Psoas muscle (tissue), 8 donors: ENCODE results near the gene ZNF804B. TPM values are rescaled to one million over a fixed set of nuclear protein-coding genes. Genes with fewer than 3 reads are reported as not detected.
A peak's percentile ranks its signal among the peaks of the same experiment; 100 is the strongest.
"Not testable (repeated sequence)": the region's sequence is repeated elsewhere in the genome, so short reads cannot be mapped to it uniquely, and the experiment has no call there.

ENCODE experiments used
- ATAC-seq, 4 donors: fragments of 200-7000 bp; cut with Tn5 transposase; one replicate each; pipeline ENCODE4 v1.9.1; 2020; ENCODE audit warnings: moderate library complexity in 3 of 4, mild to moderate bottlenecking in 2 of 4
- DNase-seq, 2 donors: peaks; one replicate each; pipeline ENCODE4 v3.0.0-alpha.2; 2020
- H3K27ac ChIP-seq: fragments of 200-600 bp; one replicate; pipeline ENCODE4 v1.8.0; 2022
- H3K27me3 ChIP-seq, 3 donors: fragments of 200-600 bp in 1 of 3; one replicate each; pipeline versions ENCODE4 v1.6.1 to v1.8.0; 2013 to 2022; ENCODE audit warnings: low read length in 2 of 3, mild to moderate bottlenecking in 2 of 3, moderate library complexity in 1 of 3; ENCODE audit not compliant: insufficient read depth in 3 of 3
- H3K36me3 ChIP-seq, 2 donors: fragments of 200-600 bp in 1 of 2; one replicate each; pipeline versions ENCODE4 v1.6.1 to v1.8.0; 2013 to 2022; ENCODE audit warnings: low read depth in 1 of 2, mild to moderate bottlenecking in 1 of 2, moderate library complexity in 1 of 2; ENCODE audit not compliant: insufficient read depth in 1 of 2
- H3K4me1 ChIP-seq: fragments of 200-600 bp; one replicate; pipeline ENCODE4 v1.8.0; 2022
- H3K4me3 ChIP-seq: fragments of 200-600 bp; one replicate; pipeline ENCODE4 v1.8.0; 2022; ENCODE audit warnings: mild to moderate bottlenecking
- H3K9me3 ChIP-seq: fragments of 200-600 bp; one replicate; pipeline ENCODE4 v1.8.0; 2022
- WGBS, 3 donors: extraction: QIAGEN DNeasy Blood & Tissue Kit; methylation state at CpG; one replicate each; pipeline versions ENCODE4 v1.1.6 to v1.1.7; 2013; 5-methylcytosine and 5-hydroxymethylcytosine counted together
- intact Hi-C, 2 donors: fragments of 100-400 bp; cut with DNase I; formaldehyde crosslinking; loops; one replicate each; pipeline versions ENCODE4 v1.11.0 to v1.14.2; 2022
- polyA plus RNA-seq, 3 donors: library from polyadenylated mRNA; stranded (reverse); fragments of 200-250 nt; gene quantifications; one replicate each; pipeline ENCODE4 v1.2.3, GENCODE V29; 2013
- total RNA-seq, 4 donors: library from RNA; stranded (reverse); fragmentation: NEBNext Ultra II Directional in 2 of 4; extraction: Animal tissue kit (Norgen Biotek cat#: 25700) in 2 of 4; gene quantifications; one replicate each; pipeline versions ENCODE4 v1.2.1 to v1.2.4, GENCODE V29; 2021 to 2023
- TF ChIP-seq, protein P1 (sequence below): fragments of 200-600 bp; IDR thresholded peaks from one replicate; pipeline ENCODE4 v1.8.0; 2022; ENCODE audit warnings: antibody characterized with exemption
- donor health status: healthy with polysubstance abuse.
- donor health status: DM: no; HTN: no; CAD: no; lungs with moderate emphysema.
- donor health status: Bipolar disorder and iron deficiency.
- donor health status: healthy.
- donor health status: DM: yes; HTN: yes; CAD: no.
- donor health status: DM: no; HTN: no; CAD: no.
- donor health status: DM: no; HTN: no; CAD: no.
- donor health status: DM: yes; HTN: yes; CAD: no.

The ZNF804B gene
- total and polyA plus RNA-seq, 7 donors = not detected

DNA sequence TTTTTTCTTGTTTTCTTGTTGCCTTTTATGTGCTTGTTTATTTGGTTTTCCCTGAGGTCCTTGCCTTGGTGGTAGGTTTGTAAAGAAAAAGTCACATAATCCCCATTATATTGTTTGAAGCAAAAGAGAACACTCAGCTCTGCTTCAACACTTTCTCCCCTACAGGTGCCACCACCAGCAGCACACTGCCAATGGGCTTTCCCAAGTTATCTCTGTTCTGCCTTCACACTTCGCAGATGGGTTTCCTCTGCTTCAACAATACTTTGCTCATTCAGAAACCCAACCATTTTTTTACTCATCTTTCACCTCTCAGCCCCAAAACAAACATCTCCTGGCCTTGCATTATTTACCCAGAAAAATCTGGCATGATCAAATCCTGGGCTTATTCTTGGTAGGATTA lies 411.1 kb downstream of the ZNF804B start:
- H3K4me3 ChIP-seq = no peak overlapping the region
- TF ChIP-seq, protein P1, sequence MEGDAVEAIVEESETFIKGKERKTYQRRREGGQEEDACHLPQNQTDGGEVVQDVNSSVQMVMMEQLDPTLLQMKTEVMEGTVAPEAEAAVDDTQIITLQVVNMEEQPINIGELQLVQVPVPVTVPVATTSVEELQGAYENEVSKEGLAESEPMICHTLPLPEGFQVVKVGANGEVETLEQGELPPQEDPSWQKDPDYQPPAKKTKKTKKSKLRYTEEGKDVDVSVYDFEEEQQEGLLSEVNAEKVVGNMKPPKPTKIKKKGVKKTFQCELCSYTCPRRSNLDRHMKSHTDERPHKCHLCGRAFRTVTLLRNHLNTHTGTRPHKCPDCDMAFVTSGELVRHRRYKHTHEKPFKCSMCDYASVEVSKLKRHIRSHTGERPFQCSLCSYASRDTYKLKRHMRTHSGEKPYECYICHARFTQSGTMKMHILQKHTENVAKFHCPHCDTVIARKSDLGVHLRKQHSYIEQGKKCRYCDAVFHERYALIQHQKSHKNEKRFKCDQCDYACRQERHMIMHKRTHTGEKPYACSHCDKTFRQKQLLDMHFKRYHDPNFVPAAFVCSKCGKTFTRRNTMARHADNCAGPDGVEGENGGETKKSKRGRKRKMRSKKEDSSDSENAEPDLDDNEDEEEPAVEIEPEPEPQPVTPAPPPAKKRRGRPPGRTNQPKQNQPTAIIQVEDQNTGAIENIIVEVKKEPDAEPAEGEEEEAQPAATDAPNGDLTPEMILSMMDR = no peak
- no peaks in the 10 kb centered on the region for H3K27me3 ChIP-seq
- no peaks in the 10 kb centered on the region for H3K9me3 ChIP-seq
- no peaks in the 10 kb centered on the region for H3K36me3 ChIP-seq
- DNase-seq (no peak), ATAC-seq (no peak)
- intact Hi-C loops = no loop called here
- 76 to 82% (median 79%) methylated on average over 1 of the region's 1 CpG for whole genome bisulfite sequencing, 3 donors
- no peaks in the 10 kb centered on the region for H3K4me1 ChIP-seq
- H3K27ac ChIP-seq = no peak overlapping the region

DNA sequence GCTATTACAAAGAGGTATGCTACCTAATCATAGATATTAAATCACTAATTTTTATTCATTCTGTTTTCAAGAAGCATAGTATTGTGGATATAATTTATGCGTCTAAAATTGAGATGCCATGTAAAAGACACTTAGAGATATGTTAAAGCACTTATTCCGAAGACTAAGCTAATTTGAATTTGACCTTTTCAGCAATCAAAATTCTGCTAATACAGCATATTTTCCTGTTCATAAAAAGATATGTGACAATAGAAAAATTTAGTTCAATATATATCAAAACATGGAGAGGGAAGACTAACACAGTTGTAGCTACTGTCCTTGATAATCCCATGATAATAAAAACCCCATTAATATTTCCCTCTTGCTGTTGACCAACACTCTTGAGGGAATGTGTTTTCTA lies 422.6 kb downstream of the ZNF804B start:
- no peak for ATAC-seq
- H3K27me3 ChIP-seq = no peaks in the 10 kb centered on the region
- no peaks in the 10 kb centered on the region for H3K9me3 ChIP-seq
- no peaks in the 10 kb centered on the region for H3K36me3 ChIP-seq
- intact Hi-C loops = no loop called here
- H3K4me1 ChIP-seq = no peaks in the 10 kb centered on the region
- TF ChIP-seq, protein P1 = no peak
- no peak for DNase-seq
- H3K27ac ChIP-seq = no peak overlapping the region
- H3K4me3 ChIP-seq = no peak overlapping the region
- WGBS, 3 donors = 95 to 96% (median 95%) methylated on average over 2 of the region's 2 CpGs

DNA sequence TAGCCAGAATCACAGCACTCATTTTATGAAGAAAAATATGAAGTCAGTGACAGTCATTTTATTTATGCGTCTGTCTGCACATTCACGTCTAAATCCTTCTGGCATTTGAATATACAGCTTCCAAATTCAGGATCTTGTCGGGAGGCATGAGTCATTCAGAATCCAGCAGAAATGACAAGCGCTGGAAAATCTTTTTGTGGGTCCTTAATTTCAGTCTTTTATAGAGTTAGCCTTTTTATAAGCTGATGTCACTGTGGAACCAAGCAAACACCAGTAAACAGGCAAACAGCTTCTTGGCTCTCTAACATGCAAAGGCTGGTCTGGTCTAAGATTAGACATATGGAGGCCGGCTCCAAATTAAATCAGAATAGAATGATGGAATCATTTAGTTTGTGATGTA lies 424.2 kb downstream of the ZNF804B start:
- H3K36me3 ChIP-seq = no peaks in the 10 kb centered on the region
- TF ChIP-seq, protein P1 = no peak
- ATAC-seq (no peak), DNase-seq (no peak)
- no peaks in the 10 kb centered on the region for H3K27me3 ChIP-seq
- intact Hi-C loops = no loop called here
- no peaks in the 10 kb centered on the region for H3K9me3 ChIP-seq
- WGBS, 3 donors = 46 to 56% (median 49%) methylated on average over 5 of the region's 5 CpGs
- H3K4me1 ChIP-seq = no peaks in the 10 kb centered on the region
- H3K4me3 ChIP-seq = no peak overlapping the region
- H3K27ac ChIP-seq = no peak overlapping the region

DNA sequence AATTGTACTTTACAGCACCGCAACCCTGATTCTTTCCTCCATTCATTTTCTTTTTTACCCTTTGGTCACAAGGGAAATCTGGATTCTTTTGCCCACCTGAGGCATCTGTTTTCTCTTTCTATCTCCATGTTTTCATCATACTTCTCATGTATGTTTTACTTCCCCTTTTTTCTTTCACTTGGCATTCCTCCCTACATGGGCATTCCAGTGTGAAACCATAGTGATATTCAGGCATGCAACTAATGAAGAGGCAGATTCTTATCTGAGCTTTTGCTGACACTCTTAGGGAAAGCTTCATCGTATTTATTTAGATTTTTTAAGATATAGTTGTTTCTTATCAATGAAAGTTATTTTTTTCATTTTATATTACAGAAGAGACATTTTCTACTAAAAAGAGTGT lies 441.3 kb downstream of the ZNF804B start:
- peaks cover 6% of the 10 kb centered on the region for H3K9me3 ChIP-seq
- H3K4me3 ChIP-seq = no peak overlapping the region
- ATAC-seq (no peak), DNase-seq (no peak)
- H3K27ac ChIP-seq = no peak overlapping the region
- intact Hi-C loops = no loop called here
- H3K36me3 ChIP-seq = no peaks in the 10 kb centered on the region
- TF ChIP-seq, protein P1 = no peak
- no peaks in the 10 kb centered on the region for H3K4me1 ChIP-seq
- 78 to 86% (median 84%) methylated on average over 2 of the region's 2 CpGs for WGBS, 3 donors
- H3K27me3 ChIP-seq = no peaks in the 10 kb centered on the region

DNA sequence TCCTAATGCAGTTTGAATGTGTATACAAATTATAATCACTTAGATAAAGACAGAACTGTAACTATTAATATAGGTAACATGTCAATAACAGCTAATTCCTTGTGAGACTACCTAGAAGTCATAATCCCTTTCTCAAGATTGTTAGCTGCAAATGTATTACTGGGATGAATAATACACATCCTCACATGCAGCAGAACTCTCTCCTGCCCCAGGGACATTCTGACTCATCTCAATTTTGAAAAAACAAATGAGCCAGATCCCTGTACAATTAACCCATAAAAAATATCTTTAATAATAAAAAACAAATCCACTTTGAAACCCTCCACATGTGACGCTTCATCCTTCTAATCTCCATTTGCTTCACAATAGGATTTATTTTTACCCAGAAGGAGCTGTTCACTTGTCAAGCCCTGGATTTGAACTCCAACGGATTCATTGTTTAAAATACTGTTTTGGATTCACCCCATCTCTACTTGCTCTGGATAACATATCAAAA lies 464.4 kb downstream of the ZNF804B start:
- WGBS, 3 donors = 27 to 43% (median 32%) methylated on average over 2 of the region's 2 CpGs
- no peaks in the 10 kb centered on the region for H3K36me3 ChIP-seq
- ATAC-seq = no peak
- TF ChIP-seq, protein P1 = no peak
- H3K4me3 ChIP-seq = no peak overlapping the region
- H3K27ac ChIP-seq = no peak overlapping the region
- DNase-seq = no peak
- no peaks in the 10 kb centered on the region for H3K4me1 ChIP-seq
- intact Hi-C loops = no loop called here
- no peaks in the 10 kb centered on the region for H3K27me3 ChIP-seq
- no peaks in the 10 kb centered on the region for H3K9me3 ChIP-seq

DNA sequence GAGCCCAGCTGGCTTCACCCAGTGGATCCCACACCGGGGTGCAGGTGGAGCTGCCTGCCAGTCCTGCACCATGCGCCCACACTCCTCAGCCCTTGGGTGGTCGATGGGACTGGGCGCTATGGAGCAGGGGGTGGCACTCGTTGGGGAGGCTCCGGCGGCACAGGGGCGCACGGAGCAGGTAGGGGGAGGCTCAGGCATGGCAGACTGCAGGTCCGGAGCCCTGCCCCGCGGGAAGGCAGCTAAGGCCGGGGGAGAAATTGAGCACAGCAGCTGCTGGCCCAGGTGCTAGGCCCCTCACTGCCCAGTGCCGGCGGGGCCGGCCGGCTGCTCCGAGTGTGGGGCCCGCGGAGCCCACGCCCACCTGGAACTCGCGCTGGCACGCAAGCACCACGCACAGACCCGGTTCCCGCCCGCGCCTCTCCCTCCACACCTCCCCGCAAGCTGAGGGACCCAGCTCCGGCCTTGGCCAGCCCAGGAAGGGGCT lies 469.2 kb downstream of the ZNF804B start:
- H3K4me1 ChIP-seq, H3K27me3 ChIP-seq, H3K27ac ChIP-seq, H3K36me3 ChIP-seq, H3K4me3 ChIP-seq, ATAC-seq, H3K9me3 ChIP-seq, intact Hi-C loops: not testable (repeated sequence)
- 91 to 95% (median 94%) methylated on average over 25 to 31 of the region's 31 CpGs for WGBS, 3 donors
- peak in 1 of 2 donors; percentile 16 for DNase-seq
